HG03066 (cell line): ENCODE data around the gene PPP1R3F.

ENCODE experiments used
- ATAC-seq: cut with Tn5 transposase; IDR thresholded peaks from one replicate; pipeline ENCODE4 v1.9.1; 2021; ENCODE audit warnings: low read depth; ENCODE audit not compliant: unreplicated experiment

PPP1R3F gene

GRCh38 chrX:49249071-49249470, 20.5 kb upstream of the PPP1R3F start:
- ATAC-seq, result no peak

GRCh38 chrX:49249616-49250015, 20.0 kb upstream of the PPP1R3F start:
- no peak for ATAC-seq

GRCh38 chrX:49250066-49250465, 19.5 kb upstream of the PPP1R3F start:
- no peak for ATAC-seq

GRCh38 chrX:49250578-49250977, 19.0 kb upstream of the PPP1R3F start:
- no peak for ATAC-seq

DNA sequence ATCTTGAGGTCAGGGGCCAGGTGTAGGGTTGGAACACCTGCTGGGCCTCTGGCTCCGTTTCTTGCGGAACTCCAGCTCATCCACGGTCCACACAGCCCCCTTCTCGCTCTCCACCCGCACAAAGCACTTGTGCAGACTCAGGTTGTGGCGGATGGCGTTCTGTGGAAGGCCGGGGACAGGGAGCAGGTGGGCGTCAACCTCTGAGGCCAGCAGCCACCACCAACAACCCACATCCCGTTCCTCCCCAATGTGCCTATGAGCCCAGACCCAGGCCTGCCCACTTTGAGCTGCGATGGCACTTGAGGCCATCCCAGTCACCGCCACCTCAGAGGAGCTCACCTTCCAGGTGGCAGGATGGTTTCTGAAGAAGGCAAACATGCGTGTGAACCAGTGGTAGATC, 18.3 kb upstream of the PPP1R3F start:
- no peak for ATAC-seq

- no peak for ATAC-seq
Observed at GRCh38 chrX:49254639-49255038, 15.0 kb upstream of the PPP1R3F start.

GRCh38 chrX:49256268-49256995, 13.2 kb upstream of the PPP1R3F start:
- no peak for ATAC-seq

GRCh38 chrX:49257074-49257790, 12.4 kb upstream of the PPP1R3F start:
- ATAC-seq, result no peak

DNA sequence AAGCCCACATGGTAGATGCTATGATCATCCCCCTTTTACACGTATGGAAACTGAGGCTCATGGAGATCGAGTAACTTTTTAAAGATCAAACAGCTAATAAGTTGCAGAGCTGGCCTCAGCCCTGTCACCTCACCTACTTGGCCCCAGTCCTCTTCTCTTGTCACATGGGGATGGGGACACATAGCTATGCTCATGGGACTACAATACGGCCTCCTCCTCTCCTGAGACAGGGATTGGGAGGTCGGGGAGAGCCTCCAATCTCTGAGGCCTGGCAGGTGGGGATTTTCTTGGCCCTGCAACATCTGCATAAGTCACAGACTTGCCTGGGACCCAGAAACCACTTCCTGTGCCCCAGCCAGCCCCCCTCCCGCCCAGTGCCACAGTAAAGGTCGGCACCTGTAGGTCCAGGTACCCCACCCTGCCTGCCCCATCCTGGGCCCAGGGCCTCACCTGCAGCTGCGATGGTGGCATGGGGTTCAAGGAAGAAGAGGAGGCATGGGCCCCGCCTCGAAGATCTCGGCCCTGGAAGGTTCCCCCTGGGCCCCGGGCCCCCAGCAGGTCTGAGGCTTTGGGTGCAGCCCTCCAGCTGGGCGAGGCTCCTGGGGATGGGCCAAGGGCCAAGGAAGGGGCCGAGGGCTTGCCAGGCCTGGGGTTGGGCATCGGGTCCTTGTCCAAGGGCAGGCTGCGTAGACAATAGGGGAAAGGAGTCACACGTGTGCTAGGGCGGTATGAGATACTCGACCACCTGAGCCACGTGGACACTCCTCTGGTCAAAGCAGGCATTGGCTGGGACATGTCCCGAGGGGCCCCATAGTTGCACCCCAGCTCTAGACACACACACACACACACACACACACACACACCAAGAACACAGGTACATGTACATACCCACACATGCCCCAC, 11.5 kb upstream of the PPP1R3F start:
- no peak for ATAC-seq

- no peak for ATAC-seq
Observed at GRCh38 chrX:49258749-49259124, 10.9 kb upstream of the PPP1R3F start.

DNA sequence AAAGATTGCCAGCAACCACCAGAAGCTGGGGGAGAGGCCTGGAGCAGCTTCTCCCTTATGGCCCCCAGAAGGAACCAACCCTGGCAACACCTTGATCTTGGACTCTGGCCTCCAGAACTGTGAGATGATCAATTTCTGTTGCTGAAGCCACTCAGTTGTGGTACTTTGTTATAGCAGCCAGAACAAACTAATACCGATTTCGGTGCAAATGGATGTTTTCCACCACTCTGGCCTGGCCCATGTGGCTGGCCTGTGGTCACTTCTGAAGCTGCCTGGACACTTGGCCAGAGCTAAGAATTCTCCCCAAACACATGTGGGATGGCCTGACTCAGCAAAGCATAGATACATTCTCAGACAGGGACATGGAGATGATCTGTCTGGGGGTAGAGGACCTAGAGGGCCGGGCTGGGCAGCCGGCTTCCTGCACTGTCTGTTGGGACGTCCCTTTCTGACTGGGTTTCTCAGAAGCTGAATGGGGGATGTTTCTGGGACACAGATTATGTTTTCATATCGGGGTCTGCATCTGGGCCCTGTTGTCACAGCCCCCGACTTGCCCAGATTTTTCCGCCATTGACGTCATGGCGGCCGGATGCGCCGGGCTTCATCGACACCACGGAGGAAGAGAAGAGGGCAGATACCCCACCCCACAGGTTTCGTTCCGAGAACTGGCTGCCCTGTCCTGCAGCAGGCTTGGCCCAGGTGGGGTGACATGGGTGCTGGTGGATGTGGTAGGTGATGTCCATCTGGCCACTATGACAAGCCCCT, 9.2 kb upstream of the PPP1R3F start:
- ATAC-seq, result no peak

DNA sequence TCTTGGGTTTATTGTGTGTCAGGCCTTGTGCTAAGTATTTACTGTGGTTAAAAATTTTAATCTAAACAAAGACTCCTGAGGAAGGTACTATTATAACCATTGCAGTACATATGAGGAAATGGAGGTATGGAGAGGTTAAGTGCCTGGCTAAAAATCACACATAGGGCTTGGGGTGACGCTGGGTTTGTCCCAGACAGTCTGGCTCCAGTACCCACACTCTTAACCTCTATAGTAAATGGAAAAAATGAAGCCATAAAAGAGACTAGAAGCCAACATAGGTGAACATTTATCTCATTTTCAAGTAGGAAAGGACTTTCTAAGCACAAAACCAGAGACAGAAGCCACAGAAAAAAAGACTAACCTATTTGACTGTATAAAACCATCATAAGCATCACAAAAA, 7.0 kb upstream of the PPP1R3F start:
- ATAC-seq, result no peak

DNA sequence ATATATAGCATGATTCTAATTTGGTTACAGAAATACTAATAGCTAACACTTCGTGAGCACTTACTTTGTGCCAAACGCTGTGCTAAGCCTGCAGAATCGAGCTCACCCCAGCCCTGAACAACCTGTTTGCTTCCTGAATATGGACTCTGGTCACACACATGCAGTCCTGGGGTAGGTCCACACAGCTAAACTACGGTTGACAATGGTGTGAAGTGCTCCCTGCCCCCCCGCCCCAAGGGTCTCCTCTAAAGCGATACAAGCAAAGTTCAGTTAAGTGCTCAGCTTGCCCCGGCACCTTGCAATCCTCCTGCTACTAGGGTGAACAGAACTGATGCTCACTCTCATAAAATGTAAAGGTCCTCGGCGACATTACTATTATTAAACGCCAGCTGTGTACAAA, 6.0 kb upstream of the PPP1R3F start:
- ATAC-seq, result no peak

- no peak for ATAC-seq
Observed at GRCh38 chrX:49264460-49264859, 5.1 kb upstream of the PPP1R3F start, which contains the start of gene FOXP3. Gene FOXP3 (minus strand): TSS chrX:49264710. CDS start chrX:49258505, 6,205 bp downstream.

GRCh38 chrX:49266523-49267445, 2.8 kb upstream of the PPP1R3F start:
- ATAC-seq, result no peak

GRCh38 chrX:49268702-49269009, 937 bp upstream of the PPP1R3F start:
- no peak for ATAC-seq

- peak; percentile 85 for ATAC-seq
Observed at GRCh38 chrX:49269010-49269766, 405 bp upstream of the PPP1R3F start.

GRCh38 chrX:49270249-49270921, 792 bp downstream of the PPP1R3F start:
- no peak for ATAC-seq
